MM.1S (cell line): Measurements from ENCODE around the gene PLEKHM3.

ENCODE experiments used
- EZH2phosphoT487 ChIP-seq: fragments of 300-600 bp; sonication (generic); IDR thresholded peaks from 2 replicates; pipeline ENCODE4 v1.6.1; 2018; ENCODE audit warnings: antibody characterized with exemption, low read length
- TF ChIP-seq, protein P1 (sequence below): fragments of 300-600 bp; sonication (generic); IDR thresholded peaks from 2 replicates; pipeline ENCODE4 v1.5.1; 2016; ENCODE audit warnings: antibody characterized with exemption, low read length, mixed read lengths

DNA sequence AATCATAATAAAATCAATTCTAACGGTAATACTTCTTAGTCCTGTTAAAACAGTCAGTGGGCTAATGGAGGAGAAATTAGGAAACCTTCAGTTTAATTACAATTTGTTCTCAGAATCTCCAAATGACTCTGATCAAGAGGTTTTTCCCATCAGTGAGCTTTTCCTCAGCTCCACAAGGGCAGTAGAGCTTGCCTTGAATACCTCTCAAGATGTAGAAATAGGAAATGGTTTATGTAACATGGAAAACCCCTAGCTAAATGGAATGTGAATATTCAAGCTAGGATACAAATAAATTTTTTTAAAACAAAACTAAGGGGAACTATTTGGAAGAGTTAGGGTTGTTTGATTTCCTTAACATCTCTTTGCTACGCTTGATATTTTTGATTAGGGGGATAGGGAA, 87.5 kb downstream of the PLEKHM3 start:
- TF ChIP-seq EZH2phosphoT487 = no peak
- TF ChIP-seq, protein P1, sequence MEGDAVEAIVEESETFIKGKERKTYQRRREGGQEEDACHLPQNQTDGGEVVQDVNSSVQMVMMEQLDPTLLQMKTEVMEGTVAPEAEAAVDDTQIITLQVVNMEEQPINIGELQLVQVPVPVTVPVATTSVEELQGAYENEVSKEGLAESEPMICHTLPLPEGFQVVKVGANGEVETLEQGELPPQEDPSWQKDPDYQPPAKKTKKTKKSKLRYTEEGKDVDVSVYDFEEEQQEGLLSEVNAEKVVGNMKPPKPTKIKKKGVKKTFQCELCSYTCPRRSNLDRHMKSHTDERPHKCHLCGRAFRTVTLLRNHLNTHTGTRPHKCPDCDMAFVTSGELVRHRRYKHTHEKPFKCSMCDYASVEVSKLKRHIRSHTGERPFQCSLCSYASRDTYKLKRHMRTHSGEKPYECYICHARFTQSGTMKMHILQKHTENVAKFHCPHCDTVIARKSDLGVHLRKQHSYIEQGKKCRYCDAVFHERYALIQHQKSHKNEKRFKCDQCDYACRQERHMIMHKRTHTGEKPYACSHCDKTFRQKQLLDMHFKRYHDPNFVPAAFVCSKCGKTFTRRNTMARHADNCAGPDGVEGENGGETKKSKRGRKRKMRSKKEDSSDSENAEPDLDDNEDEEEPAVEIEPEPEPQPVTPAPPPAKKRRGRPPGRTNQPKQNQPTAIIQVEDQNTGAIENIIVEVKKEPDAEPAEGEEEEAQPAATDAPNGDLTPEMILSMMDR = no peak
